ENCODE measurements around the gene ANLN.

DNA sequence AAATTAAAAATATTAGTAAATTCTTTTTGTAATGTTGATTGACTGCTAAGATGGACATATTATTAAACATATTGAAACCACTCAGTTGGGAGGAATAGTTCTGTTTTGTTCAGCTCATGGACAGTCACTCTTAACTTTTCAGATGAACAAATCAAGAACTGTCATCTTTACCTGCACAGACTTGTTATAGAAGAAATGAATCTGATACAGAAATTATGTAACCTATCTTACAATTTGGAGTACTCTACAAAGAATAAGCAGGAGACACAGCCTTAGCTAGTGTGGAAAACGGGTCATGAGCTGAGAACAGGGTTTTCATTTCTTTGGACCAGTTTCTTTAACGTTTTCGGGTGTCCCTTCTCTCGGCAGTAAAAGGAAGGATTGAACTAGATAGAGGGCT lies 1.2 kb upstream of the ANLN start:
- TF ChIP-seq, protein P1, sequence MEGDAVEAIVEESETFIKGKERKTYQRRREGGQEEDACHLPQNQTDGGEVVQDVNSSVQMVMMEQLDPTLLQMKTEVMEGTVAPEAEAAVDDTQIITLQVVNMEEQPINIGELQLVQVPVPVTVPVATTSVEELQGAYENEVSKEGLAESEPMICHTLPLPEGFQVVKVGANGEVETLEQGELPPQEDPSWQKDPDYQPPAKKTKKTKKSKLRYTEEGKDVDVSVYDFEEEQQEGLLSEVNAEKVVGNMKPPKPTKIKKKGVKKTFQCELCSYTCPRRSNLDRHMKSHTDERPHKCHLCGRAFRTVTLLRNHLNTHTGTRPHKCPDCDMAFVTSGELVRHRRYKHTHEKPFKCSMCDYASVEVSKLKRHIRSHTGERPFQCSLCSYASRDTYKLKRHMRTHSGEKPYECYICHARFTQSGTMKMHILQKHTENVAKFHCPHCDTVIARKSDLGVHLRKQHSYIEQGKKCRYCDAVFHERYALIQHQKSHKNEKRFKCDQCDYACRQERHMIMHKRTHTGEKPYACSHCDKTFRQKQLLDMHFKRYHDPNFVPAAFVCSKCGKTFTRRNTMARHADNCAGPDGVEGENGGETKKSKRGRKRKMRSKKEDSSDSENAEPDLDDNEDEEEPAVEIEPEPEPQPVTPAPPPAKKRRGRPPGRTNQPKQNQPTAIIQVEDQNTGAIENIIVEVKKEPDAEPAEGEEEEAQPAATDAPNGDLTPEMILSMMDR (IDR thresholded peaks at IDR 0.05 in 8 of 11, conservative IDR thresholded peaks at IDR 0.05 in 3 of 11) = no peak
- TF ChIP-seq POLR2A (IDR thresholded peaks at IDR 0.05) (no peak), POLR2AphosphoS5 (IDR thresholded peaks at IDR 0.05) (no peak)
